NCI-H2081 (cell line): ENCODE data around the gene IL17A.

ENCODE experiments used
- DNase-seq, 2 experiments: peaks; one replicate each; lab custom pipeline; 2025; lab: John Stamatoyannopoulos, UW

Gene IL17A

GRCh38 chr6:52216932-52217575 lies 30.9 kb downstream of the IL17A start:
- DNase-seq = no peak

GRCh38 chr6:52217761-52218160 lies 31.6 kb downstream of the IL17A start:
- no peak for DNase-seq

GRCh38 chr6:52221302-52221701 lies 35.1 kb downstream of the IL17A start:
- no peak for DNase-seq

- DNase-seq = no peak
Measured at GRCh38 chr6:52227495-52227894, 41.3 kb downstream of the IL17A start.

- DNase-seq = no peak
Measured at GRCh38 chr6:52230685-52231084, 44.5 kb downstream of the IL17A start.

- no peak for DNase-seq
Measured at GRCh38 chr6:52231406-52232127, 45.4 kb downstream of the IL17A start.

GRCh38 chr6:52233005-52233404 lies 46.8 kb downstream of the IL17A start:
- DNase-seq = no peak

- DNase-seq = peak; percentile 24 to 54
Measured at GRCh38 chr6:52233975-52234823, 48.0 kb downstream of the IL17A start.
